Measurements from ENCODE around the gene CDC14A.

- TF ChIP-seq TAF1 (IDR thresholded peaks at IDR 0.05; ENCODE audit: borderline replicate concordance, insufficient read depth, low read length) (no peak), FOXP2 (optimal IDR thresholded peaks at IDR 0.05; ENCODE audit: borderline replicate concordance, extremely low read depth, extremely low read length, insufficient read depth) (no peak), REST (IDR thresholded peaks at IDR 0.05; ENCODE audit: insufficient read depth in 1 of 2, low read depth in 2 of 2, low read length in 2 of 2) (no peak)
These were observed 48.1 kb downstream of the CDC14A start for GRCh38 chr1:100400404-100400803.

Data from PFSK-1 (cell line).